ENCODE measurements around the gene BTAF1. TPM values are rescaled to one million over a fixed set of nuclear protein-coding genes. Genes with fewer than 3 reads are reported as not detected.

BTAF1 gene
- total RNA-seq, 1 experiment from 2014 or later = 49.6 TPM

DNA sequence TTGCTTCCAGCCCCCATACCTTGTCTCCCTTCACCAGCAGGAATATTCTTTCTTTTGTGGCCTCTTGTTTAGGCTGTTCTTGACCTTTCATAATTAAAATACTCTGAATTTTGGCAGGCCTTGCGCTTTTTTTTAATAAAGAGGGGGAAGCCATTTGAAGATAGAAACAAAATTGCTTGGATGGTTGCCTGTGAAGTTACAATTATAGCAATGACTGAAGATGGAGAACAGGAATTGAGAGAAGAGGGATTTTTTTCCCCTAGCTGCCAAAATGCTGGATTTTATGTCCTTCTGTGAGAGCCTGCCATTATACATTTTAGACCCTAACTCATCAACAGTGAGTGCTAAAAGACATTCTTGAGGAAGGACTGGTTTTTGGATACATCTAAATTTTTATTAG is 39.0 kb upstream of the BTAF1 start:
- CTCF ChIA-PET = interaction anchor here (0.5 to 1.0 kb wide), 2 partner anchors 28 to 115 kb away, joined by 3 read pairs; no protein-coding TSS in a partner anchor

GRCh38 chr10:91885362-91886079 is 38.0 kb upstream of the BTAF1 start:
- H3K4me3 Mint-ChIP-seq = no peak overlapping the region
- CTCF ChIA-PET = no interaction called here
- TF ChIP-seq, protein P1, sequence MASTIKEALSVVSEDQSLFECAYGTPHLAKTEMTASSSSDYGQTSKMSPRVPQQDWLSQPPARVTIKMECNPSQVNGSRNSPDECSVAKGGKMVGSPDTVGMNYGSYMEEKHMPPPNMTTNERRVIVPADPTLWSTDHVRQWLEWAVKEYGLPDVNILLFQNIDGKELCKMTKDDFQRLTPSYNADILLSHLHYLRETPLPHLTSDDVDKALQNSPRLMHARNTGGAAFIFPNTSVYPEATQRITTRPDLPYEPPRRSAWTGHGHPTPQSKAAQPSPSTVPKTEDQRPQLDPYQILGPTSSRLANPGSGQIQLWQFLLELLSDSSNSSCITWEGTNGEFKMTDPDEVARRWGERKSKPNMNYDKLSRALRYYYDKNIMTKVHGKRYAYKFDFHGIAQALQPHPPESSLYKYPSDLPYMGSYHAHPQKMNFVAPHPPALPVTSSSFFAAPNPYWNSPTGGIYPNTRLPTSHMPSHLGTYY (CRISPR knock-in tag; IDR thresholded peaks at IDR 0.05) = no peak
- no peak for TF ChIP-seq RELA (CRISPR knock-in tag; IDR thresholded peaks at IDR 0.05; ENCODE audit: borderline replicate concordance)
- no peak for TF ChIP-seq ATF1 (CRISPR knock-in tag; IDR thresholded peaks at IDR 0.05)
- TF ChIP-seq, protein P2, sequence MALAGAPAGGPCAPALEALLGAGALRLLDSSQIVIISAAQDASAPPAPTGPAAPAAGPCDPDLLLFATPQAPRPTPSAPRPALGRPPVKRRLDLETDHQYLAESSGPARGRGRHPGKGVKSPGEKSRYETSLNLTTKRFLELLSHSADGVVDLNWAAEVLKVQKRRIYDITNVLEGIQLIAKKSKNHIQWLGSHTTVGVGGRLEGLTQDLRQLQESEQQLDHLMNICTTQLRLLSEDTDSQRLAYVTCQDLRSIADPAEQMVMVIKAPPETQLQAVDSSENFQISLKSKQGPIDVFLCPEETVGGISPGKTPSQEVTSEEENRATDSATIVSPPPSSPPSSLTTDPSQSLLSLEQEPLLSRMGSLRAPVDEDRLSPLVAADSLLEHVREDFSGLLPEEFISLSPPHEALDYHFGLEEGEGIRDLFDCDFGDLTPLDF (CRISPR knock-in tag; IDR thresholded peaks at IDR 0.05) = no peak
- TF ChIP-seq IRF1 (CRISPR knock-in tag; IDR thresholded peaks at IDR 0.05) = no peak
- TF ChIP-seq, protein P3, sequence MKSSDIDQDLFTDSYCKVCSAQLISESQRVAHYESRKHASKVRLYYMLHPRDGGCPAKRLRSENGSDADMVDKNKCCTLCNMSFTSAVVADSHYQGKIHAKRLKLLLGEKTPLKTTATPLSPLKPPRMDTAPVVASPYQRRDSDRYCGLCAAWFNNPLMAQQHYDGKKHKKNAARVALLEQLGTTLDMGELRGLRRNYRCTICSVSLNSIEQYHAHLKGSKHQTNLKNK (CRISPR knock-in tag; IDR thresholded peaks at IDR 0.05) = no peak
- TF ChIP-seq ZNF281 (CRISPR knock-in tag; IDR thresholded peaks at IDR 0.05) = no peak
- TF ChIP-seq FOXJ3 (CRISPR knock-in tag; IDR thresholded peaks at IDR 0.05; ENCODE audit: borderline replicate concordance) = no peak

More for the DNA sequence above, 39.0 kb upstream of the BTAF1 start:
- Mint-ChIP-seq H3K9me3 (peaks cover 3% of the 10 kb centered on the region), H3K4me3 (no peak overlapping the region), H3K27me3 (ENCODE audit: low read depth) (no peaks in the 10 kb centered on the region), H3K36me3 (peaks cover 4% of the 10 kb centered on the region; the same call in 1 of the 2 replicates), H3K27ac (peak overlapping the region; percentile 84), H3K4me1 (peaks cover 63% of the 10 kb centered on the region)
- POLR2A ChIA-PET = interaction anchor here (0.7 to 1.6 kb wide), 3 partner anchors 24 to 216 kb away, joined by 3 to 6 read pairs (median 3); partner anchors contain the start of gene BTAF1
- no peak for ATAC-seq
- TF ChIP-seq E2F5 (CRISPR knock-in tag; IDR thresholded peaks at IDR 0.05) (no peak), IRF2 (CRISPR knock-in tag; IDR thresholded peaks at IDR 0.05; ENCODE audit: borderline replicate concordance, low read depth) (no peak), ELF4 (CRISPR knock-in tag; IDR thresholded peaks at IDR 0.05; ENCODE audit: low read depth) (no peak), ZNF263 (CRISPR knock-in tag; IDR thresholded peaks at IDR 0.05; ENCODE audit: low read depth) (no peak), RORB (CRISPR knock-in tag; IDR thresholded peaks at IDR 0.05) (no peak), MXD4 (CRISPR knock-in tag; IDR thresholded peaks at IDR 0.05; ENCODE audit: borderline replicate concordance) (no peak), CREM (CRISPR knock-in tag; IDR thresholded peaks at IDR 0.05) (no peak), ZNF317 (CRISPR knock-in tag; IDR thresholded peaks at IDR 0.05; ENCODE audit: borderline replicate concordance, low read depth) (no peak), CDX4 (CRISPR knock-in tag; IDR thresholded peaks at IDR 0.05; ENCODE audit: borderline replicate concordance) (no peak), CTCF (IDR thresholded peaks at IDR 0.05) (no peak), ZNF232 (CRISPR knock-in tag; IDR thresholded peaks at IDR 0.05) (no peak)
- TF ChIP-seq, protein P4, sequence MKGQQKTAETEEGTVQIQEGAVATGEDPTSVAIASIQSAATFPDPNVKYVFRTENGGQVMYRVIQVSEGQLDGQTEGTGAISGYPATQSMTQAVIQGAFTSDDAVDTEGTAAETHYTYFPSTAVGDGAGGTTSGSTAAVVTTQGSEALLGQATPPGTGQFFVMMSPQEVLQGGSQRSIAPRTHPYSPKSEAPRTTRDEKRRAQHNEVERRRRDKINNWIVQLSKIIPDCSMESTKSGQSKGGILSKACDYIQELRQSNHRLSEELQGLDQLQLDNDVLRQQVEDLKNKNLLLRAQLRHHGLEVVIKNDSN (CRISPR knock-in tag; IDR thresholded peaks at IDR 0.05) = no peak
- TF ChIP-seq, protein P3 (CRISPR knock-in tag; IDR thresholded peaks at IDR 0.05) = no peak
- TF ChIP-seq, protein P5, sequence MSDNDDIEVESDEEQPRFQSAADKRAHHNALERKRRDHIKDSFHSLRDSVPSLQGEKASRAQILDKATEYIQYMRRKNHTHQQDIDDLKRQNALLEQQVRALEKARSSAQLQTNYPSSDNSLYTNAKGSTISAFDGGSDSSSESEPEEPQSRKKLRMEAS (CRISPR knock-in tag; IDR thresholded peaks at IDR 0.05) = no peak
- DNase-seq (ENCODE audit: low spot score) = no peak

More at GRCh38 chr10:91885362-91886079, 38.0 kb upstream of the BTAF1 start:
- Mint-ChIP-seq H3K36me3 (peaks cover 4% of the 10 kb centered on the region; the same call in 1 of the 2 replicates), H3K27me3 (ENCODE audit: low read depth) (no peaks in the 10 kb centered on the region), H3K4me1 (peaks cover 59% of the 10 kb centered on the region), H3K9me3 (peaks cover 3% of the 10 kb centered on the region), H3K27ac (peak overlapping the region; percentile 88)
- DNase-seq (ENCODE audit: low spot score) = no peak
- POLR2A ChIA-PET = no interaction called here
- no peak for ATAC-seq
